Adrenal gland (tissue), 12 donors: ENCODE data around the gene ASPHD1. TPM values are rescaled to one million over a fixed set of nuclear protein-coding genes. Genes with fewer than 3 reads are reported as not detected.
A peak's percentile ranks its signal among the peaks of the same experiment; 100 is the strongest.

Experiments
- DNase-seq, 7 donors: peaks; one replicate each; pipeline ENCODE4 v3.0.0-alpha.2; 2019 to 2020
- H3K27ac ChIP-seq, 5 donors: fragments of 200-600 bp; sonication (generic) in 4 of 5; 1 replicate in 3 of 5; 2 replicates in 2 of 5; pipeline versions ENCODE4 v1.5.1 to v1.8.0; 2016 to 2020; ENCODE audit warnings: mild to moderate bottlenecking in 1 of 5
- H3K27me3 ChIP-seq: fragments of 200-600 bp; 2 replicates; pipeline ENCODE4 v1.8.0; 2021
- H3K36me3 ChIP-seq, 2 donors: fragments of 200-600 bp; replicated peaks in 1 of 2; 1 replicate in 1 of 2; 2 replicates in 1 of 2; pipeline versions ENCODE4 v1.5.1 to v1.8.0; 2018 to 2022
- H3K4me1 ChIP-seq, 2 donors: fragments of 200-600 bp; replicated peaks in 1 of 2; 1 replicate in 1 of 2; 2 replicates in 1 of 2; pipeline versions ENCODE4 v1.5.1 to v1.8.0; 2018 to 2021
- H3K4me3 ChIP-seq, 4 donors: fragments of 200-600 bp; sonication (generic) in 3 of 4; one replicate each; pipeline ENCODE4 v1.5.1; 2016 to 2018
- H3K9me3 ChIP-seq, 3 donors: fragments of 200-600 bp; sonication (generic) in 1 of 3; replicated peaks in 1 of 3; 1 replicate in 2 of 3; 2 replicates in 1 of 3; pipeline versions ENCODE4 v1.5.1 to v1.8.0; 2016 to 2021
- POLR2A ChIP-seq, 2 donors: fragments of 450-650 bp; IDR thresholded peaks; one replicate each; pipeline ENCODE4 v1.6.1; 2017; ENCODE audit warnings: antibody characterized with exemption in 2 of 2, mild to moderate bottlenecking in 2 of 2, moderate library complexity in 1 of 2
- WGBS, 4 donors: extraction: QIAGEN DNeasy Blood & Tissue Kit in 2 of 4; methylation state at CpG; one replicate each; pipeline versions ENCODE4 v1.1.5 to v1.1.7; 2013 to 2017; 5-methylcytosine and 5-hydroxymethylcytosine counted together
- intact Hi-C, 2 donors: fragments of 100-400 bp; cut with DNase I; formaldehyde crosslinking; loops; one replicate each; pipeline versions ENCODE4 v1.14.1 to v1.15.0; 2022 to 2023
- polyA plus RNA-seq, 3 donors: library from polyadenylated mRNA; stranded (reverse); fragments of 200-250 nt in 2 of 3; fragments of 350-450 nt in 1 of 3; fragmentation: Illumina TruSeq in 1 of 3; extraction: RNeasy Lipid Tissue Mini Kit (QIAGEN cat#74804) in 1 of 3; gene quantifications; one replicate each; pipeline ENCODE4 v1.2.3, GENCODE V29; 2013 to 2014
- total RNA-seq, 9 donors: library from RNA; depleted of rRNA in 4 of 9; stranded (reverse); fragments of >200 nt in 4 of 9; fragments of 120-200 nt in 1 of 9; fragmentation: NEBNext Ultra II Directional in 1 of 9; extraction: Animal tissue kit (Norgen Biotek cat#: 25700) in 1 of 9; gene quantifications; one replicate each; pipeline versions ENCODE4 v1.1.0 to v1.2.4, GENCODE V29; 2013 to 2023
- TF ChIP-seq, protein P1 (sequence below), 6 experiments: fragments of 450-650 bp in 4 of 6; fragments of 200-600 bp in 2 of 6; sonication (generic) in 1 of 6; IDR thresholded peaks; 1 replicate in 5 of 6; 2 replicates in 1 of 6; pipeline versions ENCODE4 v1.5.1 to v1.8.0; 2016 to 2021; ENCODE audit warnings: antibody characterized with exemption in 6 of 6, mild to moderate bottlenecking in 2 of 6, moderate library complexity in 1 of 6
- donor health status: healthy with polysubstance abuse.
- donor health status: Bipolar disorder and iron deficiency.
- donor health status: DM: yes; HTN: yes; CAD: no.
- donor health status: DM: no; HTN: no; CAD: no.
- donor health status: DM: no; HTN: no; CAD: no.
- donor health status: DM: yes; HTN: yes; CAD: no.

Gene ASPHD1
- total and polyA plus RNA-seq, 12 donors: 0.34 to 15.8 (median 4.4) TPM

DNA sequence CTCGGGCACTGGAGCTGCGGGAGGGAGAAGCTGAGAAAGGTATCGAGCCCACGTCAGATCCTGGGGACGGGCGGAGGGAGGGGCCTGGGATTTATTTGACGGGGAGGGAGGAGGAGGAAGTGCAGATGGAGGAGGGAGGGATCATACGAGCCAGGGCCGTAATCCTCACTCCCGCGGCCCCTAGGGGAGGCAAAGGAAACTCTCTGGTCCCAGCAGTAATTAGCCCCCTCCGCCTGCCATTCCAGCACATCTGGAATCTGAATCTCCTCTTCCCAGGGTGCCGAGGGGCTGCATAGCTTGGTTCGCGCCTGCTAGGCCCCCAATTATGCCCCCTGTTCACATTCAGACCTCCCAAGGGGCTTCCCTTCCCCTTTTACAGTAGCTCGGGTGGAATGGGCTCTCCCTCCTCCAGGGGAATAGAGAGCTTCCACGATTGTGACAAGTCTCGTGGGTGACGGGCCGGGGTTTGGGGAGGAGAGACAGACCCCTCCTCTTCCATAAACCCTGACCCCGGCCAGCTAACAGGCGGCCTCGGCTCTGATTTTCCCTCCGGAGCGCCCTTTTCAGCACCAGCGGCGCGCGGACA, 679 bp upstream of the ASPHD1 start, which contains the start of gene SEZ6L2:
SEZ6L2 (minus strand) TSS at position 35 of the 586 bp plus-strand sequence. CDS start 531 bp downstream, outside the sequence.
- H3K4me3 ChIP-seq: peak within 1 kb of the TSS in 2 of 4 donors; percentile 67 to 79
- peak; percentile 79 to 94 (median 89) for DNase-seq
- no peaks in the 10 kb centered on the region for H3K9me3 ChIP-seq
- H3K27me3 ChIP-seq: no peaks in the 10 kb centered on the region
- peaks cover 10 to 14% of the 10 kb centered on the region in 2 donors for H3K4me1 ChIP-seq
- H3K27ac ChIP-seq: peak within 1 kb of the TSS in 4 of 5 donors; percentile 21 to 78 (median 56)
- intact Hi-C loops: no loop called here
- 0 to 1% (median 0%) methylated on average over 16 to 29 of the region's 29 CpGs for WGBS, 4 donors
- peak in 1 of 2 donors; percentile 57 for TF ChIP-seq POLR2A (IDR thresholded peaks at IDR 0.05)
- TF ChIP-seq, protein P1, sequence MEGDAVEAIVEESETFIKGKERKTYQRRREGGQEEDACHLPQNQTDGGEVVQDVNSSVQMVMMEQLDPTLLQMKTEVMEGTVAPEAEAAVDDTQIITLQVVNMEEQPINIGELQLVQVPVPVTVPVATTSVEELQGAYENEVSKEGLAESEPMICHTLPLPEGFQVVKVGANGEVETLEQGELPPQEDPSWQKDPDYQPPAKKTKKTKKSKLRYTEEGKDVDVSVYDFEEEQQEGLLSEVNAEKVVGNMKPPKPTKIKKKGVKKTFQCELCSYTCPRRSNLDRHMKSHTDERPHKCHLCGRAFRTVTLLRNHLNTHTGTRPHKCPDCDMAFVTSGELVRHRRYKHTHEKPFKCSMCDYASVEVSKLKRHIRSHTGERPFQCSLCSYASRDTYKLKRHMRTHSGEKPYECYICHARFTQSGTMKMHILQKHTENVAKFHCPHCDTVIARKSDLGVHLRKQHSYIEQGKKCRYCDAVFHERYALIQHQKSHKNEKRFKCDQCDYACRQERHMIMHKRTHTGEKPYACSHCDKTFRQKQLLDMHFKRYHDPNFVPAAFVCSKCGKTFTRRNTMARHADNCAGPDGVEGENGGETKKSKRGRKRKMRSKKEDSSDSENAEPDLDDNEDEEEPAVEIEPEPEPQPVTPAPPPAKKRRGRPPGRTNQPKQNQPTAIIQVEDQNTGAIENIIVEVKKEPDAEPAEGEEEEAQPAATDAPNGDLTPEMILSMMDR (IDR thresholded peaks at IDR 0.05): peak in 5 of 6 experiments; percentile 22 to 57 (median 31)
- no peaks in the 10 kb centered on the region for H3K36me3 ChIP-seq

DNA sequence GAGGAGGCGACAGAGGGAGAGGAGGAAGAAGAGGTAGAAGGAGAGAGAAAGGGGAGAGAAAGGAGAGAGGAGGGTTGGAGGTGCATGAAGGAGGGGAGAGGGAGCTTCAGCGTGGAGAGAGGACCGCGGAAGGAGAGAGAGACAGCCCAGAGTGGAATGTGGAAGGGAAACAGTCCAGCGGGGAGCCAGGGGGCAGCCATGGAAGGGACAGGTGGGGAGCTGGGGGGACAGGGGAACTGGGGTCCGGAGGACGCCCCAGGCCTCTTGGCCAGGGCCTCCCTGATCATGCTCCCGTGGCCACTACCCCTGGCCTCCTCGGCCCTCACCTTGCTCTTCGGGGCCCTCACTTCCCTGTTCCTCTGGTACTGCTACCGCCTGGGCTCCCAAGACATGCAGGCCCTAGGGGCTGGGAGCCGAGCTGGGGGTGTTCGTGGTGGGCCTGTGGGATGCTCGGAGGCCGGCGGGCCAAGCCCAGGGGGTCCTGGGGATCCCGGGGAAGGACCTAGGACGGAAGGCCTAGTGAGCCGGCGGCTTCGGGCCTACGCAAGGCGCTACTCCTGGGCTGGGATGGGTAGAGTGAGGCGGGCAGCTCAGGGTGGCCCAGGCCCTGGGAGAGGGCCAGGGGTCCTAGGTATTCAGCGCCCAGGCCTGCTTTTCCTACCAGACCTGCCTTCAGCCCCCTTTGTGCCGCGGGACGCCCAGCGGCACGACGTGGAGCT, 759 bp downstream of the ASPHD1 start:
- peak overlapping the region in 1 of 4 donors; percentile 79 for H3K4me3 ChIP-seq
- H3K4me1 ChIP-seq: peaks cover 10 to 14% of the 10 kb centered on the region in 2 donors
- no peaks in the 10 kb centered on the region for H3K36me3 ChIP-seq
- H3K9me3 ChIP-seq: no peaks in the 10 kb centered on the region
- peak overlapping the region in 1 of 5 donors; percentile 78 for H3K27ac ChIP-seq
- no peak for TF ChIP-seq POLR2A (IDR thresholded peaks at IDR 0.05)
- TF ChIP-seq, protein P1 (IDR thresholded peaks at IDR 0.05): no peak
- intact Hi-C loops: no loop called here
- no peak for DNase-seq
- H3K27me3 ChIP-seq: no peaks in the 10 kb centered on the region
- 32 to 65% (median 58%) methylated on average over 13 to 31 of the region's 31 CpGs for WGBS, 4 donors

DNA sequence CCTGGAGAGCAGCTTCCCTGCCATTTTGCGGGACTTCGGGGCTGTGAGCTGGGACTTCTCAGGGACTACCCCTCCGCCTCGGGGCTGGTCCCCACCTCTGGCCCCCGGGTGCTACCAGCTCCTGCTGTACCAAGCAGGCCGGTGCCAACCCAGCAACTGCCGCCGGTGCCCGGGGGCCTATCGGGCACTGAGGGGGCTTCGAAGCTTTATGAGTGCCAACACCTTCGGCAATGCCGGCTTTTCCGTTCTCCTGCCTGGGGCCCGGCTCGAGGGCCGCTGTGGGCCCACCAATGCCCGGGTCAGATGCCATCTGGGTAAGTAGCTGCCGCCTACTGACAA, 1.3 kb downstream of the ASPHD1 start:
- WGBS, 4 donors: 70 to 90% (median 88%) methylated on average over 6 to 19 of the region's 19 CpGs
- no peak overlapping the region for H3K27ac ChIP-seq
- no peaks in the 10 kb centered on the region for H3K36me3 ChIP-seq
- H3K4me3 ChIP-seq: no peak overlapping the region
- DNase-seq: no peak
- intact Hi-C loops: no loop called here
- TF ChIP-seq, protein P1 (IDR thresholded peaks at IDR 0.05): no peak
- no peak for TF ChIP-seq POLR2A (IDR thresholded peaks at IDR 0.05)
- H3K9me3 ChIP-seq: no peaks in the 10 kb centered on the region
- no peaks in the 10 kb centered on the region for H3K27me3 ChIP-seq
- peaks cover 10 to 14% of the 10 kb centered on the region in 2 donors for H3K4me1 ChIP-seq

DNA sequence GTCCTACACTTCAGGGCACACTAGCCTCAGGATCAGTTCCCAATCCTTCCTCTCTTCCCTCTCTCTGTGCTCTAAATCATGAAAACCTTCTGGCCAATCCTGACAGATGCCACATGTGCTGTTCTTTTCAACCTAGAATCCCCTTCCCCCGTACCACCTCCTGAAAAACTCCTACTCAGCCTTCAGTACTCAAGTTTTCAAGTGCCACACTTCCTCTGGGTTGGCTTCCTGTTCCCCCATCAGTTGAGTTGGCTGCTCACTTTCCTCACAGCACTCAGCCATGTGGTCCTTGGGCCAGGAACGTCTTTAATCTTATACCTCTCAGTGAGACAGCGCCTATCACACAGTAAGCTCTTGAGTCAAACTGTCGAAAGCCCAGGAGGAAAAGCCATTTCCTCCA, 3.3 kb downstream of the ASPHD1 start:
- H3K9me3 ChIP-seq: no peaks in the 10 kb centered on the region
- TF ChIP-seq, protein P1 (IDR thresholded peaks at IDR 0.05): no peak
- TF ChIP-seq POLR2A (IDR thresholded peaks at IDR 0.05): no peak
- no peaks in the 10 kb centered on the region for H3K36me3 ChIP-seq
- no peak overlapping the region for H3K4me3 ChIP-seq
- WGBS, 4 donors: 62 to 77% (median 70%) methylated on average over 4 of the region's 4 CpGs
- H3K4me1 ChIP-seq: peaks cover 10 to 13% of the 10 kb centered on the region in 2 donors
- intact Hi-C loops: no loop called here
- H3K27ac ChIP-seq: no peak overlapping the region
- DNase-seq: no peak
- H3K27me3 ChIP-seq: no peaks in the 10 kb centered on the region
